Measurements from ENCODE around the gene CLEC4G.
"Not testable (repeated sequence)": the region's sequence is repeated elsewhere in the genome, so short reads cannot be mapped to it uniquely, and the experiment has no call there.

CLEC4G gene

GRCh38 chr19:7732045-7732444, at the start of gene CLEC4G:
TSS of gene CLEC4G (minus strand) at chr19:7732110. CDS start at chr19:7732102, 8 bp downstream.
- no peak for DNase-seq

- DNase-seq, result no peak
Observed at GRCh38 chr19:7781157-7781556, 49.2 kb upstream of the CLEC4G start.

GRCh38 chr19:7779631-7780486, 47.9 kb upstream of the CLEC4G start:
- no peak for DNase-seq

GRCh38 chr19:7778081-7778480, 46.2 kb upstream of the CLEC4G start:
- DNase-seq, result no peak

GRCh38 chr19:7775761-7776160, 43.9 kb upstream of the CLEC4G start:
- DNase-seq, result no peak

GRCh38 chr19:7773841-7774240, 41.9 kb upstream of the CLEC4G start:
- DNase-seq, result no peak

- peak; percentile 37 for DNase-seq
Observed at GRCh38 chr19:7772752-7773291, 40.9 kb upstream of the CLEC4G start.

GRCh38 chr19:7771072-7771471, 39.2 kb upstream of the CLEC4G start:
- DNase-seq, result no peak

GRCh38 chr19:7769171-7769570, 37.3 kb upstream of the CLEC4G start:
- DNase-seq, result no peak

GRCh38 chr19:7767487-7767886, 35.6 kb upstream of the CLEC4G start:
- DNase-seq, result no peak

GRCh38 chr19:7766535-7766934, 34.6 kb upstream of the CLEC4G start:
- DNase-seq, result no peak

- not testable (repeated sequence) for DNase-seq
Observed at GRCh38 chr19:7765043-7765442, 33.1 kb upstream of the CLEC4G start.

GRCh38 chr19:7764157-7764556, 32.2 kb upstream of the CLEC4G start:
- not testable (repeated sequence) for DNase-seq

- no peak for DNase-seq
Observed at GRCh38 chr19:7763696-7764095, 31.8 kb upstream of the CLEC4G start.

GRCh38 chr19:7762719-7763293, 30.9 kb upstream of the CLEC4G start, which contains the start of gene CLEC4M:
TSS of gene CLEC4M (plus strand) at chr19:7763243. CDS start at chr19:7763267, 24 bp downstream.
- DNase-seq, result no peak

GRCh38 chr19:7759156-7759555, 27.2 kb upstream of the CLEC4G start:
- DNase-seq, result no peak

- DNase-seq, result no peak
Observed at GRCh38 chr19:7757358-7757757, 25.4 kb upstream of the CLEC4G start.

GRCh38 chr19:7756258-7756657, 24.3 kb upstream of the CLEC4G start:
- no peak for DNase-seq

- peak; percentile 28 for DNase-seq
Observed at GRCh38 chr19:7751157-7751783, 19.4 kb upstream of the CLEC4G start.

- no peak for DNase-seq
Observed at GRCh38 chr19:7748756-7749155, 16.8 kb upstream of the CLEC4G start.

- no peak for DNase-seq
Observed at GRCh38 chr19:7748171-7748570, 16.3 kb upstream of the CLEC4G start.

- DNase-seq, result no peak
Observed at GRCh38 chr19:7746903-7747884, 15.3 kb upstream of the CLEC4G start, which contains the start of gene CD209. TSS of gene CD209 (minus strand) at chr19:7747534. CDS start at chr19:7747511, 23 bp downstream.
